Peyer's patch (tissue), 4 donors: ENCODE data around the gene MACC1.

Source experiments
- CTCF ChIP-seq, 6 experiments: fragments of 450-650 bp in 4 of 6; fragments of 200-600 bp in 2 of 6; sonication (generic) in 1 of 6; IDR thresholded peaks; one replicate each; pipeline ENCODE4 v1.5.1; 2017 to 2019; ENCODE audit warnings: antibody characterized with exemption in 6 of 6, mild to moderate bottlenecking in 3 of 6, moderate library complexity in 1 of 6
- POLR2A ChIP-seq, 2 donors: fragments of 450-650 bp; IDR thresholded peaks; one replicate each; pipeline ENCODE4 v1.5.1; 2017; ENCODE audit warnings: antibody characterized with exemption in 2 of 2, mild to moderate bottlenecking in 2 of 2, moderate library complexity in 2 of 2

- no peak for TF ChIP-seq CTCF (IDR thresholded peaks at IDR 0.05)
- TF ChIP-seq POLR2A (IDR thresholded peaks at IDR 0.05), result no peak
These were observed 3.1 kb upstream of the MACC1 start for GRCh38 chr7:20220293-20220761.
